Thyroid gland (tissue), 4 donors: Measurements from ENCODE around the gene SETD7. TPM values are rescaled to one million over a fixed set of nuclear protein-coding genes. Genes with fewer than 3 reads are reported as not detected.

Experiments used
- DNase-seq, 2 donors: peaks; one replicate each; pipeline ENCODE4 v3.0.0-alpha.2; 2019
- H3K27ac ChIP-seq, 3 donors: fragments of 200-600 bp; sonication (generic); 1 replicate in 2 of 3; 2 replicates in 1 of 3; pipeline ENCODE4 v1.5.1; 2016 to 2019; ENCODE audit warnings: mild to moderate bottlenecking in 1 of 3, moderate library complexity in 1 of 3
- H3K27me3 ChIP-seq: fragments of 200-600 bp; sonication (generic); one replicate; pipeline ENCODE4 v1.5.1; 2019
- H3K36me3 ChIP-seq, 2 donors: fragments of 200-600 bp; sonication (generic); one replicate each; pipeline ENCODE4 v1.5.1; 2016 to 2019
- H3K4me1 ChIP-seq, 2 donors: fragments of 200-600 bp; sonication (generic); one replicate each; pipeline ENCODE4 v1.5.1; 2017 to 2019
- H3K4me3 ChIP-seq, 3 donors: fragments of 200-600 bp; sonication (generic); replicated peaks in 1 of 3; 1 replicate in 2 of 3; 2 replicates in 1 of 3; pipeline ENCODE4 v1.5.1; 2016; ENCODE audit warnings: mild to moderate bottlenecking in 1 of 3
- H3K9me3 ChIP-seq: fragments of 200-600 bp; sonication (generic); one replicate; pipeline ENCODE4 v1.5.1; 2017
- CTCF ChIP-seq, 6 experiments: fragments of 200-600 bp in 3 of 6; fragments of 450-650 bp in 3 of 6; sonication (generic) in 3 of 6; IDR thresholded peaks; one replicate each; pipeline ENCODE4 v1.5.1; 2016 to 2019; ENCODE audit warnings: antibody characterized with exemption in 6 of 6, mild to moderate bottlenecking in 2 of 6, inconsistent platforms in 1 of 6, moderate library complexity in 1 of 6
- POLR2A ChIP-seq, 2 donors: fragments of 450-650 bp; IDR thresholded peaks; one replicate each; pipeline ENCODE4 v1.6.1; 2017; ENCODE audit warnings: antibody characterized with exemption in 2 of 2, mild to moderate bottlenecking in 2 of 2, moderate library complexity in 1 of 2
- WGBS, 2 donors: methylation state at CpG; one replicate each; pipeline ENCODE4 v1.1.5; 2017; 5-methylcytosine and 5-hydroxymethylcytosine counted together
- intact Hi-C: fragments of 100-400 bp; cut with DNase I; formaldehyde crosslinking; loops from one replicate; pipeline ENCODE4 v1.15.1; 2023
- total RNA-seq, 4 donors: library from RNA; depleted of rRNA; stranded (reverse); fragments of >200 nt; gene quantifications; one replicate each; pipeline ENCODE4 v1.2.3, GENCODE V29; 2016

The SETD7 gene
- total RNA-seq, 4 donors from 2014 or later = 33.3 to 73.0 (median 37.1) TPM

DNA sequence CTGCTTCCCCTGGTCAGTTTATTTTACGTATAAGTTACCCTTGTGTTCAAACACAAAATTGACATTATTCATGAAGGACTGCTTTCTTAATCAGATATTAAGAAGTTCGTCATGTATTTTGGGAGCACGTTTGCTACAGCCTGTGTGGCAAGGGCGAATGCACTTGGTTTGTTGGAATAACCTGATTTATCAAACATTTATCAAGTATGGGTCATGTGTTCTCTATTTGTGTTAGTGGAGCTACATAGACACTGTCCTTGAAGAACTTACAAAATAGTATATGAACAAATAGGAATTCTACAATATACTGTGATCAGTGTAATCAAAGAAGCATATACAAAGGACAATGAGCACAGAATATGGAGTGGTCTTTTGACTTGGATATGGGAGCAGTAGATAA lies 79.7 kb downstream of the SETD7 start:
- Histone ChIP-seq H3K4me3 (no peak overlapping the region), H3K27me3 (no peaks in the 10 kb centered on the region), H3K4me1 (no peaks in the 10 kb centered on the region), H3K9me3 (no peaks in the 10 kb centered on the region), H3K36me3 (peaks cover 4 to 10% of the 10 kb centered on the region in 2 donors), H3K27ac (no peak overlapping the region)
- DNase-seq = no peak
- intact Hi-C loops = no loop called here
- 96 to 97% methylated on average over 4 of the region's 4 CpGs for WGBS, 2 donors
- TF ChIP-seq CTCF (IDR thresholded peaks at IDR 0.05) (no peak), POLR2A (IDR thresholded peaks at IDR 0.05) (no peak)

DNA sequence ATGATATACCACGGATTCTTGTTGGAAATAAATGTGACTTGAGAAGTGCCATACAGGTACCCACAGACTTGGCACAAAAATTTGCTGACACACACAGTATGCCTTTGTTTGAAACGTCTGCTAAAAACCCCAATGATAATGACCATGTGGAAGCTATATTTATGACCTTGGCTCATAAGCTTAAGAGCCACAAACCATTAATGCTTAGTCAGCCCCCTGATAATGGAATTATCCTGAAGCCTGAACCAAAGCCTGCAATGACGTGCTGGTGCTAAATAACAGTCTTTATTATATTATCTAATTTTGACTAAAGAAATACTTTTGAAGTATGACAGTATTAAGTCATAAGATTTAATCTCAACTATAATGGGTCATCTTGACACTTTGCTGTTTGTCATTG lies 83.2 kb downstream of the SETD7 start:
- Histone ChIP-seq H3K36me3 (peaks cover 4 to 10% of the 10 kb centered on the region in 2 donors), H3K27ac (no peak overlapping the region), H3K4me3 (no peak overlapping the region), H3K9me3 (no peaks in the 10 kb centered on the region), H3K4me1 (peaks cover 7 to 13% of the 10 kb centered on the region in 2 donors), H3K27me3 (no peaks in the 10 kb centered on the region)
- TF ChIP-seq POLR2A (IDR thresholded peaks at IDR 0.05) (no peak), CTCF (IDR thresholded peaks at IDR 0.05) (no peak)
- 81 to 85% methylated on average over 3 of the region's 3 CpGs for WGBS, 2 donors
- no peak for DNase-seq
- intact Hi-C loops = no loop called here

- 94 to 95% methylated on average over 6 of the region's 6 CpGs for WGBS, 2 donors
- DNase-seq = no peak
- Histone ChIP-seq H3K4me1 (peaks cover 7 to 13% of the 10 kb centered on the region in 2 donors), H3K27ac (no peak overlapping the region), H3K9me3 (no peaks in the 10 kb centered on the region), H3K36me3 (peaks cover 4 to 10% of the 10 kb centered on the region in 2 donors), H3K4me3 (no peak overlapping the region), H3K27me3 (no peaks in the 10 kb centered on the region)
- no peak for TF ChIP-seq CTCF (IDR thresholded peaks at IDR 0.05)
- no peak for TF ChIP-seq POLR2A (IDR thresholded peaks at IDR 0.05)
- intact Hi-C loops = no loop called here
Measured at GRCh38 chr4:139470997-139471665, 84.9 kb downstream of the SETD7 start.

GRCh38 chr4:139470295-139470694 lies 85.7 kb downstream of the SETD7 start:
- TF ChIP-seq CTCF (IDR thresholded peaks at IDR 0.05) (no peak), POLR2A (IDR thresholded peaks at IDR 0.05) (no peak)
- H3K9me3 ChIP-seq = no peaks in the 10 kb centered on the region
- H3K36me3 ChIP-seq = peaks cover 4 to 10% of the 10 kb centered on the region in 2 donors
- H3K27me3 ChIP-seq = no peaks in the 10 kb centered on the region
- H3K27ac ChIP-seq = no peak overlapping the region
- intact Hi-C loops = no loop called here
- no peak for DNase-seq
- no peak overlapping the region for H3K4me3 ChIP-seq
- peaks cover 7 to 13% of the 10 kb centered on the region in 2 donors for H3K4me1 ChIP-seq

- intact Hi-C loops = no loop called here
- no peak for DNase-seq
- no peaks in the 10 kb centered on the region for H3K27me3 ChIP-seq
- peaks cover 7 to 13% of the 10 kb centered on the region in 2 donors for H3K4me1 ChIP-seq
- H3K9me3 ChIP-seq = no peaks in the 10 kb centered on the region
- H3K4me3 ChIP-seq = no peak overlapping the region
- TF ChIP-seq POLR2A (IDR thresholded peaks at IDR 0.05) (no peak), CTCF (IDR thresholded peaks at IDR 0.05) (no peak)
- WGBS, 2 donors = 93% methylated on average over 1 of the region's 1 CpG; no CpG with 5 or more reads in 1 of the 2 donors
- no peak overlapping the region for H3K27ac ChIP-seq
- peaks cover 4 to 10% of the 10 kb centered on the region in 2 donors for H3K36me3 ChIP-seq
Measured at GRCh38 chr4:139469869-139470268, 86.2 kb downstream of the SETD7 start.
